GM19438 (cell line): Measurements from ENCODE around the gene IL20RA.
A peak's percentile ranks its signal among the peaks of the same experiment; 100 is the strongest.

Source experiments
- ATAC-seq: cut with Tn5 transposase; IDR thresholded peaks from one replicate; pipeline ENCODE4 v1.9.1; 2021; ENCODE audit warnings: low read depth; ENCODE audit not compliant: unreplicated experiment

The IL20RA gene

GRCh38 chr6:137046871-137047412 lies 2.2 kb upstream of the IL20RA start:
- ATAC-seq = no peak

- ATAC-seq = no peak
Measured at GRCh38 chr6:137045222-137045789, 541 bp upstream of the IL20RA start.

DNA sequence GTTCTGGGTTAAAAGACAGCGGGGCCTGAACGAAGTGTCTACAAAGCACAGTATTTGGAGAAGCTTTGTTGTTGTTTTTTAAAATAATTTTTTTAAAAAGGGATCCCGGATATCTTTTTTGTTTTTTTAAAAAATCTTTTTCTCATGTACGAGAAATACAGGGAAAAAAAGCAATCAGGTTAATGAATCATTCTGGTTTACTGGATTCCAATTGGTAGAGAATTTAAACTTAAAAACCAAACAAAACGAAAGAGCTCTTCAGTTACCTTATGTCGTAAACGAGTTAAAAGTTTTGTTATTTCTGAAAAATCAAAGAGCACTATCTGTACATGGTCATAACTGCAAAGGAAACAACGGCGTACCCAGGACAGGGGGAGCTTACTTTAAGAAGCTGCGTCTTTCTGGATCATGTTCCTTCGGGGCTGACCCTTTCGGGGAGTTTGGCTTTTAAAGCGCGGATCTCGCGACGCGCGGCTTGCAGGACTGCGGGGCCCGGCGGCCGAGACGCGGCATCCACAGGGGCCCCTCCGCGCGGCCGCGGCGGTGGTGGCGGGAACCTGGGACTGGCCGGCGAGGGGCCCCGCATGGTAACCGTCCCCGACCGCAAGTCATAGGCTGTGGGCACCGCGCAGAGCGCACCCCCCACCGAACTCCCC lies 927 bp downstream of the IL20RA start:
- ATAC-seq = no peak

- no peak for ATAC-seq
Measured at GRCh38 chr6:137040393-137040792, 4.4 kb downstream of the IL20RA start.

DNA sequence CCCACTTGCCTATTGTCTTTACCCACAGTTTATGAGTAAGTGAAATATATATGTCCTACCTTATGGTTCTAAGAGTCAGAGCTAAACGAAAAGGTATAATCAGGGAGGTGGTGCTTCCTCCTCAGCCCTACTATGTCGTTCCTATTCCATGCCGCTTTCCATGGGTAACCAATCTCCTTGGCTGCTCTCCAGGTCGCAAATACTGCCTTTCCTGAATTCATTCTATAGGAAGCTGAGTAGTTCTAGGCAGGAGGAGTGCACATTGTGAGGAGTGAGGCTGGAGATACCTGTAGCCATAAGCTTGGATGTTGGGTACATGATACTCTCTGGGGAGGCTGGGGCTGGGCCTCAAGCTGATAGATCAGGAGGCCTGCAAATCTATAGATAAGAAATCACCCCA lies 5.8 kb downstream of the IL20RA start:
- ATAC-seq = no peak

DNA sequence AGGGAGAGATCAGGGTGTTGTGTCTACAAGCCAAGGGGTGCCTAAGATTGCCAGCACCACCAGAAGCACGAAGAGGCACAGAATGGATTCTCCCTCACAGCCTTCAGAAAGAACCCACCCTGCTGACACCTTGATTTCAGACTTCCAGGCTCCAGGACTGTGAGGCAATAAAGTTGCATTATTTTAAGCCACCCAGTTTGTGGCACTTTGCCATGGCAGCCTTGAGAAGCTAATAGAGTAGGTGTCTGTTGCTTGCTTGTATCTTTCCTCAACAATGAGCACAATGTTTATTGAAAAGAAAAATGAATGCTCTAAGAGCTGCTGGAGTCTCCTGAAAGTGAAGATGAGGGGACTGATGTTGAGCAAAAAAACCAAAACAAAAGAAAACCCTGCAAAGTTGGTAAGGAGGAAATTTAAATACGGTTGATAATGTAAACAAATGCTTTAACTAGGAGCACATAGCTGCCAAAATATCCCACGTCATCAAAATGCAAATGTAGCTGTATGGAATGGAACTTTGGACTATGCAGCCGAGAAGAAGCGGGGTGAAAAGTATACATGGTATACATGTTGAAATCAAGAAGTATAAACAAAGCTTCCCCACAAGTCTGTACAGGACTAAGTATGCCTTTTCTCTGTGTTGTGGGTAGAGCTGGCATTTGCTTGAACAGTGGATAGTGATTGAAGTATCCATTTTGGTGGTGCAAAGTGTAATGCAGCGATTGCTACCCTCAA lies 8.0 kb downstream of the IL20RA start:
- no peak for ATAC-seq

DNA sequence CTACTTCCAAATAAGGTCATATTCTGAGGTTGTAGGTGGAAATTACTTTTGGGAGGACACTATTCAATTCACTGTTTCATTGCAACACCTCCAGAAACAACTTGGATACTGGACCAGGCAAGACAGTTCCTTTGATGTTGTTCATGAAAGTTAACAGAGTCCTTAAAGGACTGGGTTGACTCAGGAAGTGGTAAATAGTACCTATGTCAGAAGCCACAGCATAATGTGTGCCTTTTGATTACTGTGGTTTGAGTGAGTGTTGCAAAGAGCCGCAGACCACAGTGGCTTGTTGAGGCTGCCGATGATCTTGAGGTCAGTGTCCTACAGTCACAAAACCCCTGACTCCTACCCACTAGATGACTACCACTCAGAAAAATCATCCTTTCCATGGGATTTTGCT lies 10.9 kb downstream of the IL20RA start:
- peak; percentile 93 for ATAC-seq

DNA sequence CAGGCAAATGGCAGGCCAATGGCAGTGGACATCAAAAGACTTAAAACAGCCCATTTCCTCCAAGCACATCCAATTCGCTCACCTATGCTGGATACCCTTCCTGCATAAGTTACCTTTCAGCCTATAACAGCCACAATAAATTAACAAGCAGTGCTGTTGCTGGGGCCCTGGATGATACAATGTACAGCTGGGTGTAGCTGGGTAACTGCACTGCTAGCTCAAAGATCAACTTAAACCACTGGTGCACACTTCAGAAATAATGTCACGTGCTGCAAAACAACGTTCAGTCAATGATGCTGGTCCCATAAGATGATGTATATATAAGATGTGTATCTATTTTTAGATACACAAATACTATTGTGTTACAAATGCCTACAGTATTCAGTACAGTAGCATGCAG lies 13.6 kb downstream of the IL20RA start:
- no peak for ATAC-seq

DNA sequence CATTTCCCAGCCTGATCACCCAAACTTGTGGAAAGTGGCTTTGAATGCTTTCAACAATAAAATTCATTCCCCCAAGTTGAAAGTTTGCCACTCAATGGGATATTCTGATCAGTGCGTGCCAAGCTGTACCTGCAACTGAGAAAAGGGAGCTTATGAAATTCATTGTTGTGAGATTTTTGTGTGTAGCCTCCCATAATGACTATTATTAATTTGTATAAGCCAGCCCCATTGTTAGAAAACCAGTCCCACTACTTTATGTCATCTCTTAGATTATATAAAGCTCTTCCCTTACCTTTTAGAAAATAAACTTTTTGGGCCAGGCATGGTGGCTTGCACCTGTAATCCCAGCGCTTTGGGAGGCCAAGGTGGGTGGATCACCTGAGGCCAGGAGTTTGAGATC lies 15.9 kb downstream of the IL20RA start:
- ATAC-seq = no peak

- ATAC-seq = peak; percentile 69
Measured at GRCh38 chr6:137025786-137026730, 18.7 kb downstream of the IL20RA start.

DNA sequence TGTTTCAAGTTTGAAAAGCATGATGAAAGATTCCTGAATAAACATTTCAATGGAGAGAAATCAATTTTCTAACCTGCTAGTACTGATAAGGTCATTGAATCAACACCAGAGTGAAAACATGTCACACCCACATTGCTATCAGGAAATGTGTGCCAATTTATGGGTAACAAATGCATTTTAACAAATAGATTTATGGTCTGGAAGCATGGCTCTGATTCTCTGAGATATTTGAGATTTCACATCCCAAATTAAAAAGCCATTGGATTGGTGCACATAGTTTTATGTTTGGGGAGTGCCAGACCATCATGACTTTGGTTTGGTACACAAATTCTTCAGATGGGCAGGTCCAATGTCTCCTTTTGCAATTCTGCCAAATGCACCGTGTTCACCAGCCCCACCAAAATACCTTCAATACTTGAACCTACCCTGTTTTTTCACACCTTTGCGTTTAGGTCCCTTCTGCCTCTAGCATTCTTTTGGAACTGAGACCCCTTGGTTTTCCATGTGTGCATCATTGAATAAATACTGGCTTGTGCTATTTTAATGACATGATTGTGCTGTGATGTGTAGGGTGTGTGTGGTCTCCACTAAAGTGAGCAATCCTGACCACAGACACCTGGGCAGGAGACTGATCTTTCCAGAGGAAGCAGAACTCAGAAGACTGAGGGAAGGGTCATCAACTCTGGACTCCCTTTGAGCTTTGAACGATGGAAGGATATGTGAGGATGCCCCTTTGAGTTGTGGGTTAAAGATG lies 20.4 kb downstream of the IL20RA start:
- ATAC-seq = no peak

GRCh38 chr6:137020776-137021175 lies 24.0 kb downstream of the IL20RA start:
- no peak for ATAC-seq

GRCh38 chr6:137019476-137020272 lies 25.1 kb downstream of the IL20RA start:
- no peak for ATAC-seq

DNA sequence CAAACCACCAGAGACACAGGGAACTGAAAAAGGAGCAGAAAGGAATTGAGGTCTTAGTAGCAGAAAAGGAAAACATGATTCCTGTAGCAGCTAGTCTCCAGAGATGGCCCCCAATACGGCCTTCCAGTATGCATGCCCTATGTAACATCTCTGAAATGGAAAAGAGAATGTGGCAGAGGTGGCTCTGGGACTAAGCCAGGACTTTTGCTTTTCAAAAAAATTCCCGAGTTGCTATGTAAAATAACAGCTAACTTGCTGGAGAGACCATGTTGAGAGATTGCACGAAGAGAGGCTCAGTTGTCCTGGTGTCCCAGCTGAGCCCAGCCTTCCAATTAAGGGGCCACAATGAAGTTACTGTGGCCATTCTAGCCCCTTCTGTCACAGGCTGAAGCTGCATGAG lies 27.7 kb downstream of the IL20RA start:
- no peak for ATAC-seq

DNA sequence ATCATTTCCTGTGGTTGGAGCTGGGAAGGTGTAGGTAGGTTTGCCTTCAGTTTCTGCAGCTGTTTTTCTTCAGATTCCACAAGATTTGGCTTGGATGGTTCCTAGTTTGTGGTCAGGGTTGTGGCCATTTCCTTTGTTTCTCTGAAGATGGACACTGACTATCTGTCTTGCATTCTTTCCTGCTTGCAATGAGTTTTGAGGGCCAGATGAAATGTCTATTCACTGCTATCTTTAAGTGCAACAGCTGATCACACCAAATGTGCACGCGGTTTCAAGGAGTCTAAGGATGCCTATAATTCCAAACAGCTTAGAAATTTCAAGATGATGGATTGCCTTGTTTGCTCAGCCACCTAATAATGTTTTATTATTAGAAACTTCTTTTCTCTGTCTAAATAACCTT lies 28.4 kb downstream of the IL20RA start:
- no peak for ATAC-seq

DNA sequence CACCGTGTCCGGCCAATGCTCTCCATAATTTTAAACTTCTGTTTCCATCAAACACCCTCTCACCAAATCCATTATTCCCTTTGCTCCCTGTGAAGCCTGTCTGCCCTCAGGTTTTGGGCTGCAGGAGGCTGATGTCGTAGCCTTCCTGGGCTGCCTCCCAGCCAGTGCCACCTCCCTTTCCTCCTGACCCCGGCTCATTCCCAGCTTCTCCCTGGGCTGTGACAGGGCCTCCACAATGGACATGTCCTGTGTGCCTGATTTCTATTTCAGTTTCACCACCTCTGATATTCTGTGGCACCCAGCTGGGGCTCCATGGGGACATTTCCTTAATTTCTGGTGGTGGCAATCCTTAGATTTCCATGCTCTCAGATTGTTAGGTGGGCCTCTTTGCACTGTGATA lies 28.8 kb downstream of the IL20RA start:
- ATAC-seq = no peak

- no peak for ATAC-seq
Measured at GRCh38 chr6:137013738-137014602, 30.8 kb downstream of the IL20RA start.

DNA sequence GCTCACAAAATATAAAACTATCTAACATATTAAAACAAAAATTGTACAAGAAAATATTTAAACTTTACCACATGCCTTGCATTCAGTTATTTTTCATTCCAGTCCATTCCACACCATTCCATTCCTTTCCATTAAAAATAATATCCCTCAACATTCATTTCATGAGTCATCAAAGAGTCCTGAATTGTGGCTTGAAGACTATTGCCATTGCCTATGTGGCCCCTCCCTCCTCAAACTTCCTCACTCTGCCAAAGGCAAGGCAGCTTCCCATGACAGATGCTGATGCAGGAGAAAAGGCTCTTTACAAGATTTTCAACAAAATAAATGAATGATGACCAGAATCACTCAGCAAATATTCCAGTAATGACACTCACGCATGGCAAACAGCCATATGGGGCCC lies 31.7 kb downstream of the IL20RA start:
- ATAC-seq = no peak
